Keratinocyte (primary cell): ENCODE data around the gene SP7. TPM values are rescaled to one million over a fixed set of nuclear protein-coding genes. Genes with fewer than 3 reads are reported as not detected.

Source experiments
- DNase-seq: peaks from one replicate; pipeline ENCODE4 v3.0.0-alpha.2; 2011; ENCODE audit warnings: low read depth, missing footprints, low spot score
- FAIRE-seq: peaks from 2 replicates; lab custom pipeline; 2011; peaks lifted over from hg19 to GRCh38; lab: Jason Lieb, UNC
- H2AFZ ChIP-seq: 2 replicates; pipeline ENCODE4 v1.6.0; 2012; ENCODE audit warnings: low read length, control low read depth, inconsistent platforms; ENCODE audit not compliant: control insufficient read depth
- H3K27ac ChIP-seq: 2 replicates; pipeline ENCODE4 v1.5.1; 2011; ENCODE audit warnings: low read length; ENCODE audit not compliant: control insufficient read depth, insufficient read depth
- H3K27me3 ChIP-seq: 3 replicates; pipeline ENCODE4 v1.6.0; 2011; ENCODE audit warnings: low read length; ENCODE audit not compliant: control insufficient read depth, insufficient read depth; ENCODE audit errors: extremely low read depth
- H3K36me3 ChIP-seq, 2 experiments: 2 replicates in 1 of 2; 3 replicates in 1 of 2; pipeline ENCODE4 v1.5.1; 2011; ENCODE audit warnings: low read length in 2 of 2, mild to moderate bottlenecking in 1 of 2; ENCODE audit not compliant: control insufficient read depth in 2 of 2, insufficient read depth in 2 of 2; ENCODE audit errors: extremely low read depth in 1 of 2
- H3K4me1 ChIP-seq: 3 replicates; pipeline ENCODE4 v1.5.1; 2011; ENCODE audit warnings: low read length; ENCODE audit not compliant: control insufficient read depth, insufficient read depth; ENCODE audit errors: extremely low read depth
- H3K4me2 ChIP-seq: 3 replicates; pipeline ENCODE4 v1.6.0; 2011; ENCODE audit warnings: low read depth, low read length; ENCODE audit not compliant: control insufficient read depth, insufficient read depth; ENCODE audit errors: extremely low read depth
- H3K4me3 ChIP-seq, 3 experiments: fragments of 200-600 bp in 1 of 3; sonication (generic) in 1 of 3; 2 replicates in 2 of 3; 3 replicates in 1 of 3; pipeline ENCODE4 v1.5.1; 2011 to 2016; ENCODE audit warnings: low read length in 3 of 3, mild to moderate bottlenecking in 3 of 3, control low read depth in 2 of 3, inconsistent platforms in 1 of 3, low read depth in 1 of 3, mixed read lengths in 1 of 3, mixed run types in 1 of 3, moderate library complexity in 1 of 3; ENCODE audit not compliant: control insufficient read depth in 2 of 3, insufficient read depth in 2 of 3; ENCODE audit errors: extremely low read depth in 1 of 3
- H3K79me2 ChIP-seq: 2 replicates; pipeline ENCODE4 v1.6.0; 2012; ENCODE audit warnings: low read length; ENCODE audit not compliant: control insufficient read depth, insufficient read depth
- H3K9ac ChIP-seq: 3 replicates; pipeline ENCODE4 v1.6.0; 2011; ENCODE audit warnings: low read length; ENCODE audit not compliant: control insufficient read depth, insufficient read depth; ENCODE audit errors: extremely low read depth
- H3K9me1 ChIP-seq: 3 replicates; pipeline ENCODE4 v1.6.0; 2011; ENCODE audit warnings: low read length; ENCODE audit not compliant: control insufficient read depth, insufficient read depth; ENCODE audit errors: extremely low read depth
- H3K9me3 ChIP-seq: 2 replicates; pipeline ENCODE4 v1.5.1; 2012; ENCODE audit warnings: low read depth, low read length; ENCODE audit not compliant: control insufficient read depth
- H4K20me1 ChIP-seq: 3 replicates; pipeline ENCODE4 v1.6.0; 2011; ENCODE audit warnings: low read length; ENCODE audit not compliant: control insufficient read depth, insufficient read depth; ENCODE audit errors: extremely low read depth
- CTCF ChIP-seq, 3 experiments: IDR thresholded peaks in 1 of 3; conservative IDR thresholded peaks in 1 of 3; optimal IDR thresholded peaks in 1 of 3; 2 replicates in 2 of 3; 3 replicates in 1 of 3; pipeline versions ENCODE3 to v1.5.1; 2011; ENCODE audit warnings: low read length in 3 of 3, mild to moderate bottlenecking in 3 of 3, moderate library complexity in 2 of 3, control low read depth in 1 of 3, inconsistent platforms in 1 of 3; ENCODE audit not compliant: insufficient read depth in 2 of 3; ENCODE audit errors: extremely low read depth in 1 of 3
- EZH2 ChIP-seq: IDR thresholded peaks from one replicate; pipeline ENCODE4 v1.6.1; 2012; ENCODE audit warnings: inconsistent platforms, mild to moderate bottlenecking, low read length, moderate library complexity
- dilution Hi-C: fragments of 300-500 bp; cut with MboI; formaldehyde crosslinking; loops from one replicate; pipeline ENCODE4 v1.7.0; 2020; ENCODE audit warnings: low sequenced_read_pairs; ENCODE audit not compliant: extremely low pct_ligation_motif_present
- polyA minus RNA-seq, 3 experiments: library from RNA; depleted of rRNA, polyadenylated mRNA; stranded (reverse); fragments of >200 nt; gene quantifications; 1 replicate in 1 of 3; 2 replicates in 1 of 3; 3 replicates in 1 of 3; pipeline ENCODE4 v1.2.3, GENCODE V29; 2011
- polyA plus RNA-seq, 5 experiments: library from polyadenylated mRNA; depleted of rRNA in 3 of 5; stranded (reverse) in 3 of 5; stranded (forward) in 1 of 5; unstranded in 1 of 5; fragments of >200 nt; gene quantifications; 1 replicate in 1 of 5; 2 replicates in 3 of 5; 3 replicates in 1 of 5; pipeline versions ENCODE4 v1.2.1 to v1.2.3, GENCODE V29; 2011 to 2012; ENCODE audit warnings: missing spikeins in 2 of 5, low read depth in 1 of 5, low replicate concordance in 1 of 5

Gene SP7
- polyA plus RNA-seq, result not detected in 3 replicates
- polyA plus RNA-seq (2011; ENCODE audit: low read depth), result not detected
- polyA plus RNA-seq (2011; cell fraction: cytosol; rRNA removed), result not detected in 2 replicates
- not detected in 2 replicates for polyA plus RNA-seq (2011; cell fraction: nucleus; rRNA removed)
- polyA plus RNA-seq (2012; ENCODE audit: low replicate concordance), result not detected in 2 replicates
- polyA minus RNA-seq, result not detected in 3 replicates
- polyA minus RNA-seq (2011; cell fraction: cytosol; rRNA and poly(A)+ RNA removed), result not detected
- not detected in 2 replicates for polyA minus RNA-seq (2011; cell fraction: nucleus; rRNA and poly(A)+ RNA removed)

- Histone ChIP-seq H3K9me3 (no peaks in the 10 kb centered on the region), H3K9ac (no peak within 1 kb of the TSS), H3K4me3 (no peak within 1 kb of the TSS), H3K27ac (no peak within 1 kb of the TSS), H3K9me1 (no peaks in the 10 kb centered on the region), H3K27me3 (peaks cover 38% of the 10 kb centered on the region), H3K4me1 (no peaks in the 10 kb centered on the region), H3K79me2 (no peaks in the 10 kb centered on the region), H3K4me2 (no peak within 1 kb of the TSS), H4K20me1 (no peaks in the 10 kb centered on the region), H2AFZ (no peak within 1 kb of the TSS), H3K36me3 (no peaks in the 10 kb centered on the region)
- TF ChIP-seq EZH2 (peak; percentile 28), CTCF (optimal IDR thresholded peaks at IDR 0.05 in 1 of 3, IDR thresholded peaks at IDR 0.05 in 1 of 3, conservative IDR thresholded peaks at IDR 0.05 in 1 of 3; ENCODE audit: extremely low read depth in 1 of 3, insufficient read depth in 2 of 3, low read length in 3 of 3) (no peak)
- dilution Hi-C loops, result no loop called here
- no peak for FAIRE-seq
- no peak for DNase-seq
These were observed at the start of gene SP7 for GRCh38 chr12:53336181-53336681. Gene SP7 (minus strand): TSS chr12:53336354. CDS start chr12:53335646, 708 bp downstream.

- Histone ChIP-seq H3K4me3 (peak overlapping the region; percentile 20 to 58 (median 55)), H3K4me1 (peaks cover 59% of the 10 kb centered on the region), H3K4me2 (peak overlapping the region; percentile 92), H3K9me1 (peaks cover 5% of the 10 kb centered on the region), H3K27ac (peak overlapping the region; percentile 95), H4K20me1 (peaks cover 10% of the 10 kb centered on the region), H2AFZ (no peak overlapping the region), H3K9me3 (no peaks in the 10 kb centered on the region), H3K79me2 (peaks cover 52% of the 10 kb centered on the region), H3K36me3 (peaks cover 0 to 25% of the 10 kb centered on the region in 2 experiments), H3K27me3 (no peaks in the 10 kb centered on the region), H3K9ac (peak overlapping the region; percentile 18)
- dilution Hi-C loops, result no loop called here
- TF ChIP-seq CTCF (optimal IDR thresholded peaks at IDR 0.05 in 1 of 3, IDR thresholded peaks at IDR 0.05 in 1 of 3, conservative IDR thresholded peaks at IDR 0.05 in 1 of 3; ENCODE audit: extremely low read depth in 1 of 3, insufficient read depth in 2 of 3, low read length in 3 of 3) (no peak), EZH2 (no peak)
- FAIRE-seq (no peak), DNase-seq (no peak)
These were observed 47.1 kb upstream of the SP7 start for GRCh38 chr12:53383258-53383657.
